HepG2 (cell line): ENCODE data around the gene ARHGAP35. TPM values are rescaled to one million over a fixed set of nuclear protein-coding genes. Genes with fewer than 3 reads are reported as not detected.

ENCODE experiments used
- BCL3 ChIP-seq: sonication (generic); formaldehyde crosslinking; IDR thresholded peaks from 2 replicates; pipeline ENCODE4 v1.5.1; 2020; ENCODE audit warnings: mild to moderate bottlenecking, missing genetic modification reagents, moderate library complexity
- BHLHE40 ChIP-seq: IDR thresholded peaks from 2 replicates; pipeline ENCODE4 v1.6.1; 2011; ENCODE audit warnings: low read length, improper control_type of control experiment
- DDIT3 ChIP-seq: sonication (generic); formaldehyde crosslinking; IDR thresholded peaks from 2 replicates; pipeline ENCODE4 v1.4.0; 2020; ENCODE audit warnings: mild to moderate bottlenecking, missing genetic modification reagents
- GTF2F1 ChIP-seq: fragments of 150-350 bp; IDR thresholded peaks from 2 replicates; pipeline ENCODE4 v1.6.1; 2014; ENCODE audit warnings: low read length
- HMGA1 ChIP-seq: sonication (generic); formaldehyde crosslinking; conservative IDR thresholded peaks from 2 replicates; pipeline ENCODE4 v1.4.0; 2020; ENCODE audit warnings: missing genetic modification reagents
- HNRNPK ChIP-seq: fragments of 200-400 bp; formaldehyde crosslinking; IDR thresholded peaks from 2 replicates; pipeline ENCODE4 v1.6.1; 2018; ENCODE audit warnings: low read length, low read depth, moderate library complexity, mild to moderate bottlenecking; ENCODE audit not compliant: poor library complexity, severe bottlenecking
- MLLT10 ChIP-seq: sonication (generic); formaldehyde crosslinking; IDR thresholded peaks from 2 replicates; pipeline ENCODE4 v1.4.0; 2020; ENCODE audit warnings: missing genetic modification reagents
- RFX3 ChIP-seq: IDR thresholded peaks from 2 replicates; pipeline ENCODE4 v1.6.1; 2016; ENCODE audit warnings: missing biosample characterization, missing genetic modification reagents
- RXRA ChIP-seq: sonication (generic); formaldehyde crosslinking; IDR thresholded peaks from 2 replicates; pipeline ENCODE4 v1.5.1; 2020; ENCODE audit warnings: missing genetic modification reagents
- SMAD1 ChIP-seq: sonication (generic); formaldehyde crosslinking; IDR thresholded peaks from 2 replicates; pipeline ENCODE4 v1.4.0; 2020; ENCODE audit warnings: missing genetic modification reagents, low read depth, mild to moderate bottlenecking, borderline replicate concordance
- SSRP1 ChIP-seq: IDR thresholded peaks from 2 replicates; pipeline ENCODE4 v1.6.1; 2016; ENCODE audit warnings: control low read depth
- TEAD3 ChIP-seq: optimal IDR thresholded peaks from 2 replicates; pipeline ENCODE3; 2016; ENCODE audit warnings: borderline replicate concordance
- YEATS4 ChIP-seq: sonication (generic); formaldehyde crosslinking; IDR thresholded peaks from 2 replicates; pipeline ENCODE4 v1.4.0; 2020; ENCODE audit warnings: missing genetic modification reagents, borderline replicate concordance
- ZKSCAN8 ChIP-seq: IDR thresholded peaks from 2 replicates; pipeline ENCODE4 v1.6.1; 2016; ENCODE audit warnings: borderline replicate concordance, missing genetic modification reagents, missing compliant biosample characterization
- ZNF121 ChIP-seq: sonication (generic); formaldehyde crosslinking; IDR thresholded peaks from 2 replicates; pipeline ENCODE4 v1.5.0; 2020; ENCODE audit warnings: mild to moderate bottlenecking, missing genetic modification reagents
- ZNF776 ChIP-seq: sonication (generic); formaldehyde crosslinking; IDR thresholded peaks from 2 replicates; pipeline ENCODE4 v1.4.0; 2020; ENCODE audit warnings: mild to moderate bottlenecking, missing genetic modification reagents
- ZSCAN12 ChIP-seq: sonication (generic); formaldehyde crosslinking; IDR thresholded peaks from 2 replicates; pipeline ENCODE4 v1.9.0; 2021; ENCODE audit warnings: mild to moderate bottlenecking, missing genetic modification reagents
- ZSCAN30 ChIP-seq: sonication (generic); formaldehyde crosslinking; IDR thresholded peaks from 2 replicates; pipeline ENCODE4 v1.5.0; 2020; ENCODE audit warnings: mild to moderate bottlenecking, missing genetic modification reagents
- polyA plus RNA-seq, 8 experiments: library from polyadenylated mRNA; depleted of rRNA in 3 of 8; stranded (reverse) in 7 of 8; unstranded in 1 of 8; fragments of >200 nt; fragmentation: Illumina TruSeq in 4 of 8; extraction: Trizol in 4 of 8; gene quantifications; 2 replicates each; pipeline versions ENCODE4 v1.2.1 to v1.2.3, GENCODE V29; 2011 to 2016; ENCODE audit warnings: low read depth in 4 of 8, missing spikeins in 1 of 8, mixed read lengths in 1 of 8; ENCODE audit not compliant: insufficient read depth in 1 of 8
- total RNA-seq, 5 experiments: library from RNA; depleted of rRNA; stranded (reverse); fragments of >200 nt; fragmentation: Illumina TruSeq; extraction: Trizol; gene quantifications; 2 replicates each; pipeline ENCODE4 v1.2.3, GENCODE V29; 2016; ENCODE audit warnings: low read depth in 1 of 5
- TF ChIP-seq, protein P1 (sequence below): IDR thresholded peaks from 2 replicates; pipeline ENCODE4 v1.6.1; 2016; ENCODE audit warnings: control low read depth
- TF ChIP-seq, protein P2 (sequence below): fragments of 450-650 bp; IDR thresholded peaks from 2 replicates; pipeline ENCODE4 v1.6.1; 2017
- TF ChIP-seq, protein P3 (sequence below): sonication (generic); formaldehyde crosslinking; IDR thresholded peaks from 2 replicates; pipeline ENCODE4 v1.4.0; 2020; ENCODE audit warnings: mild to moderate bottlenecking, missing genetic modification reagents, borderline replicate concordance
- TF ChIP-seq, protein P4 (sequence below): sonication (generic); formaldehyde crosslinking; conservative IDR thresholded peaks from 2 replicates; pipeline ENCODE4 v1.4.0; 2020; ENCODE audit warnings: missing genetic modification reagents

ARHGAP35 gene
- total and polyA plus RNA-seq, 2 of the 13 experiments (the other 11 are each of a cell fraction or from before 2014, with no cell fraction given), result 30.1 to 30.2 TPM

DNA sequence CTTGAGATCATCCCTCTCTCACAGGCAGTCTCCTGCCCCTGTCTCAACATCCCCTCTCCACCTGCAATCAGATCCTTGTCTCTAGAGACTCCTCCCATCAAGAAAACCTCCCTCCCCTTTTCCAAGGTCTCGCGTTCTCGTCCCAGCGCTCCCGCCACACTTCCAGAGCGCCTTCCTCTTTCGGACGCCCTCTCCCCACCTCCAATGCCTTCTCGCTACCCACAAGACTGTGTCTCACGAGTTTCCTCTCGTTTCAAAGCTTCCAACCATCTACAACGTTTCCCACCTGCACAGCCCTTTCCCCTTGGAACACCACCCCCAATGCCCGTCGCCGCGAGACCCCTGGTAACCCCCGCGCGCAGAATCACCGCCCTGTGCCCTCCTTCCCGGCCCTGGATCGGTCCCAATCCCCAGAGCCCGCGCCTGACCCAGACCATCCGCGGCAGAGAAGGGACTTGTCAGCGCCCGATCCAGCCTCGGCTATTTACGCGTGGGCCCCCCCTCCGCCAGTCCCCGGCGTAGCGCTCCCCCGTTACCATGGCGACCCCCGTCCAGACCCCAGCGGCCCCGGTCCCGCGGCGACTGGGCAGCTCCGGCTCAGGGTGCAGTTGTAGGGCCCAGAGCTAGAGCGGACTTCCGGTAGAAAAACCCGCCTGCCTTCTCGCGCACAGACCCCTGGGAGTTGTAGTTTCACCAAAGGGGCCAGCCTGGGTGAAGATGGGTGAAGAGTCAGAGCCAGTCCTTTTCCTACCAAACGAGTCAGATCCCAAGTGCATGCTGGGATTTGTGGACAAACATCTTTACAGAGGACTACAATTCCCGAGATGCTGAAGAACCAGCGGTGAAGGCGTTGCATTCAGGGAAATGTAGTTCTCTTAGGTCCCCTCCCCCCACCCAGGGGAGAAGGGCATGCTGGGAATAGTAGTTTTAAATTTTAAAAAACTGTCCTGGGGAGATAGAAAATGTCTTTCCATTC is 10.3 kb upstream of the ARHGAP35 start, which contains the start of gene AP2S1 (continued):
- TF ChIP-seq ZNF121 (CRISPR knock-in tag) (no peak), DDIT3 (CRISPR knock-in tag) (no peak), ZKSCAN8 (peak; percentile 19; the same call in 1 of the 2 replicates), BHLHE40 (no peak), ZSCAN30 (CRISPR knock-in tag) (no peak), HMGA1 (CRISPR knock-in tag) (no peak), RFX3 (CRISPR knock-in tag) (peak; percentile 81), YEATS4 (CRISPR knock-in tag) (peak; percentile 76; the same call in 1 of the 2 replicates), SSRP1 (CRISPR knock-in tag) (no peak), MLLT10 (CRISPR knock-in tag) (no peak), HNRNPK (peak; percentile 35), ZSCAN12 (no peak), SMAD1 (CRISPR knock-in tag) (no peak), BCL3 (CRISPR knock-in tag) (peak; percentile 66; the same call in 1 of the 2 replicates), TEAD3 (CRISPR knock-in tag) (no peak), ZNF776 (CRISPR knock-in tag) (no peak), GTF2F1 (no peak), RXRA (CRISPR knock-in tag) (no peak; the same call in none of the 2 replicates)
- TF ChIP-seq, protein P1, sequence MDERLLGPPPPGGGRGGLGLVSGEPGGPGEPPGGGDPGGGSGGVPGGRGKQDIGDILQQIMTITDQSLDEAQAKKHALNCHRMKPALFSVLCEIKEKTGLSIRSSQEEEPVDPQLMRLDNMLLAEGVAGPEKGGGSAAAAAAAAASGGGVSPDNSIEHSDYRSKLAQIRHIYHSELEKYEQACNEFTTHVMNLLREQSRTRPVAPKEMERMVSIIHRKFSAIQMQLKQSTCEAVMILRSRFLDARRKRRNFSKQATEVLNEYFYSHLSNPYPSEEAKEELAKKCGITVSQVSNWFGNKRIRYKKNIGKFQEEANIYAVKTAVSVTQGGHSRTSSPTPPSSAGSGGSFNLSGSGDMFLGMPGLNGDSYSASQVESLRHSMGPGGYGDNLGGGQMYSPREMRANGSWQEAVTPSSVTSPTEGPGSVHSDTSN, result no peak
- TF ChIP-seq, protein P2, sequence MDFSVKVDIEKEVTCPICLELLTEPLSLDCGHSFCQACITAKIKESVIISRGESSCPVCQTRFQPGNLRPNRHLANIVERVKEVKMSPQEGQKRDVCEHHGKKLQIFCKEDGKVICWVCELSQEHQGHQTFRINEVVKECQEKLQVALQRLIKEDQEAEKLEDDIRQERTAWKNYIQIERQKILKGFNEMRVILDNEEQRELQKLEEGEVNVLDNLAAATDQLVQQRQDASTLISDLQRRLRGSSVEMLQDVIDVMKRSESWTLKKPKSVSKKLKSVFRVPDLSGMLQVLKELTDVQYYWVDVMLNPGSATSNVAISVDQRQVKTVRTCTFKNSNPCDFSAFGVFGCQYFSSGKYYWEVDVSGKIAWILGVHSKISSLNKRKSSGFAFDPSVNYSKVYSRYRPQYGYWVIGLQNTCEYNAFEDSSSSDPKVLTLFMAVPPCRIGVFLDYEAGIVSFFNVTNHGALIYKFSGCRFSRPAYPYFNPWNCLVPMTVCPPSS, result no peak
- TF ChIP-seq, protein P3, sequence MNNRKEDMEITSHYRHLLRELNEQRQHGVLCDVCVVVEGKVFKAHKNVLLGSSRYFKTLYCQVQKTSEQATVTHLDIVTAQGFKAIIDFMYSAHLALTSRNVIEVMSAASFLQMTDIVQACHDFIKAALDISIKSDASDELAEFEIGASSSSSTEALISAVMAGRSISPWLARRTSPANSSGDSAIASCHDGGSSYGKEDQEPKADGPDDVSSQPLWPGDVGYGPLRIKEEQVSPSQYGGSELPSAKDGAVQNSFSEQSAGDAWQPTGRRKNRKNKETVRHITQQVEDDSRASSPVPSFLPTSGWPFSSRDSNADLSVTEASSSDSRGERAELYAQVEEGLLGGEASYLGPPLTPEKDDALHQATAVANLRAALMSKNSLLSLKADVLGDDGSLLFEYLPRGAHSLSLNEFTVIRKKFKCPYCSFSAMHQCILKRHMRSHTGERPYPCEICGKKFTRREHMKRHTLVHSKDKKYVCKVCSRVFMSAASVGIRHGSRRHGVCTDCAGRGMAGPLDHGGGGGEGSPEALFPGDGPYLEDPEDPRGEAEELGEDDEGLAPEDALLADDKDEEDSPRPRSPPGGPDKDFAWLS, result no peak
- TF ChIP-seq, protein P4, sequence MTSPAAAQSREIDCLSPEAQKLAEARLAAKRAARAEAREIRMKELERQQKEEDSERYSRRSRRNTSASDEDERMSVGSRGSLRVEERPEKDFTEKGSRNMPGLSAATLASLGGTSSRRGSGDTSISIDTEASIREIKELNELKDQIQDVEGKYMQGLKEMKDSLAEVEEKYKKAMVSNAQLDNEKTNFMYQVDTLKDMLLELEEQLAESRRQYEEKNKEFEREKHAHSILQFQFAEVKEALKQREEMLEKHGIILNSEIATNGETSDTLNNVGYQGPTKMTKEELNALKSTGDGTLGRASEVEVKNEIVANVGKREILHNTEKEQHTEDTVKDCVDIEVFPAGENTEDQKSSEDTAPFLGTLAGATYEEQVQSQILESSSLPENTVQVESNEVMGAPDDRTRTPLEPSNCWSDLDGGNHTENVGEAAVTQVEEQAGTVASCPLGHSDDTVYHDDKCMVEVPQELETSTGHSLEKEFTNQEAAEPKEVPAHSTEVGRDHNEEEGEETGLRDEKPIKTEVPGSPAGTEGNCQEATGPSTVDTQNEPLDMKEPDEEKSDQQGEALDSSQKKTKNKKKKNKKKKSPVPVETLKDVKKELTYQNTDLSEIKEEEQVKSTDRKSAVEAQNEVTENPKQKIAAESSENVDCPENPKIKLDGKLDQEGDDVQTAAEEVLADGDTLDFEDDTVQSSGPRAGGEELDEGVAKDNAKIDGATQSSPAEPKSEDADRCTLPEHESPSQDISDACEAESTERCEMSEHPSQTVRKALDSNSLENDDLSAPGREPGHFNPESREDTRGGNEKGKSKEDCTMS, result no peak
